HG02623 (cell line): ENCODE measurements around the gene COMT.

Experiments
- ATAC-seq: cut with Tn5 transposase; IDR thresholded peaks from one replicate; pipeline ENCODE4 v1.9.1; 2021; ENCODE audit warnings: moderate library complexity; ENCODE audit not compliant: unreplicated experiment

Gene COMT

GRCh38 chr22:20009582-20010306 lies 68.2 kb downstream of the COMT start:
- ATAC-seq, result no peak

GRCh38 chr22:20010307-20011122 lies 68.9 kb downstream of the COMT start:
- no peak for ATAC-seq

GRCh38 chr22:20011123-20011992 lies 69.8 kb downstream of the COMT start:
- no peak for ATAC-seq

- ATAC-seq, result no peak
Measured at GRCh38 chr22:20011993-20012740, 70.6 kb downstream of the COMT start.

GRCh38 chr22:20012741-20013331 lies 71.3 kb downstream of the COMT start:
- ATAC-seq, result no peak

- ATAC-seq, result no peak
Measured at GRCh38 chr22:20013382-20013871, 71.9 kb downstream of the COMT start.

GRCh38 chr22:20014526-20015186 lies 73.1 kb downstream of the COMT start:
- no peak for ATAC-seq

GRCh38 chr22:20015187-20015625 lies 73.6 kb downstream of the COMT start:
- no peak for ATAC-seq

- ATAC-seq, result no peak
Measured at GRCh38 chr22:20015971-20016733, 74.6 kb downstream of the COMT start.

GRCh38 chr22:20016734-20017621 lies 75.4 kb downstream of the COMT start, which contains the start of gene ARVCF:
ARVCF (minus strand) TSS chr22:20016823; CDS start chr22:19990794, 26,029 bp downstream.
- ATAC-seq, result peak; percentile 57

GRCh38 chr22:20017622-20017958 lies 76.0 kb downstream of the COMT start:
- ATAC-seq, result no peak

GRCh38 chr22:20018001-20018400 lies 76.4 kb downstream of the COMT start:
- ATAC-seq, result no peak
